ENCODE data around the gene PIM3.

PIM3 gene

DNA sequence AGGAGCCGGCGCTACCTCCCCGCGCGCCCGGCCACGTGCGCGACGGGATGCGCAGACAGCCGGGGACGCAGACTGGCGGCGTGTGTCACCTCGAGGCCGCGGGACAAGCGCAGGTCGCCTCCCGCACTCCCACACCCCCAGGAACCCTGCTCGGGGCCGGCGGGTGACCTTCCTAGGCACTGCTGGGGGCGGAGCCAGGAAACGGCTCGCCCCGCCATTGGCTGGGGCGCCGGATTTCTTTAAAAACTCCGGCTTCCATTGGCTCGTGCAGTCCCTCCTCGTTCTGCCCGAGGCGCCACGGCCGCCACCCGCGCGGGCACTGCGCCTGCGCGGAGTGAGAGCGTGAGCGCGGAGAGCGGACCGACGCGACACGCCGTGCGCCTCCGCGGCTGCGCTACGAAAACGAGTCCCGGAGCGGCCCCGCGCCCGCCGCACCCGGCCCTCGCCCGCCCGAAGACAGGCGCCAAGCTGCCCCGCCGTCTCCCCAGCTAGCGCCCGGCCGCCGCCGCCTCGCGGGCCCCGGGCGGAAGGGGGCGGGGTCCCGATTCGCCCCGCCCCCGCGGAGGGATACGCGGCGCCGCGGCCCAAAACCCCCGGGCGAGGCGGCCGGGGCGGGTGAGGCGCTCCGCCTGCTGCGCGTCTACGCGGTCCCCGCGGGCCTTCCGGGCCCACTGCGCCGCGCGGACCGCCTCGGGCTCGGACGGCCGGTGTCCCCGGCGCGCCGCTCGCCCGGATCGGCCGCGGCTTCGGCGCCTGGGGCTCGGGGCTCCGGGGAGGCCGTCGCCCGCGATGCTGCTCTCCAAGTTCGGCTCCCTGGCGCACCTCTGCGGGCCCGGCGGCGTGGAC lies at the start of gene PIM3:
PIM3 (plus strand) TSS at position 614 of the 846 bp plus-strand sequence; CDS start at position 790, 176 bp downstream.
- peak; percentile 89 to 92 for DNase-seq (ENCODE audit: low read depth in 2 of 2)

DNA sequence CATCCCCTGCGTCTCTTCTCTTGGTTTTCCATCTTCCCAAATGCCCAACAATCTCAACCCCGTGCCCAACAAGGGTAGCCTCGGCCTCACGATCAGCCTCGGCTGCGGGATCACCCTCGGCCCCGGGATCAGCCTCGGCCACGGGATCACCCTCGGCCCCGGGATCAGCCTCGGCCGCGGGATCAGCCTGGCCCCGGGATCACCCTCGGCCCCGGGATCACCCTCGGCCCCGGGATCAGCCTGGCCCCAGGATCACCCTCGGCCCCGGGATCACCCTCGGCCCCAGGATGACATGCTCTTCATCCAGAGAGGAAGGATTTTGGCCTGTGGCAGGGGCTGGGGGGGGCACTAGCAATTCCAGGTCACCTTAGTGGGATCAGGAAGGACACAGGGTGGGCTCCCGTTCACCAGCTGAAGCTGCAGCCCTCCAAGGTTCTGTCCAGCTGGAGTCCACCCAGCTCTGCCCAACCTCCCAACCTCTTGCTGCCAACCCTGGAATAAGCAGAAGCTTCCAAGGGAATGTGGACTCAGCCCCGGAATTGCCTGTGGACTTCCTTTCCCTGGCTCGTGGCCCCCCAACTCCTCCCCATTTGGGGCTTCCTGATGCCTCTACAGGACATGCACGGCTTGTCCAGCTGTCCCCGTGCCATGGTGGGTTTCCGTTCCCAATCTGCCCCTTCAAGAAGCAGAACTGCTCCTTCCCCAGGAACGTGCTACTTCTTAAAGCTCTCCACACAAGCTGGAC lies 48.5 kb upstream of the PIM3 start:
- DNase-seq (ENCODE audit: low read depth in 2 of 2): no peak

DNA sequence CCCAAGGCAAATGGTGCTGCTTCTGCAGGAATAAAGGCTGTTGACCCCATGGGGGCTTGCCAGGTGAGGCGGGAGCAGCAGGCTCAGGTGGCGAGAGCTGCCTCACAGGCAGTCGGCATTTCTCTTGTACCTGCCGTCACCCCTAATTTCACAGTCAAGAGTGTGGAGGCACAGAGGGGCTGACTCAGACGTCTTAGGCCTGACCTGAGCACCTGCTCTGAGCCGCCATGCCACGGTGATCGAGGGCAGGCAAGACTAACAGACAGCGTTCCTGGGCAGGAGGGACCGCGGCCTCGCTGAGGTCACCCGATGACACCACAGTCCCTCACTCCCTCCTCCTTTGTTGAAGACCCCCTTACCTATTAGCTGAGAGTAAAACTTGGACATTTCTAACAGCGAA lies 47.5 kb upstream of the PIM3 start:
- no peak for DNase-seq (ENCODE audit: low read depth in 2 of 2)

DNA sequence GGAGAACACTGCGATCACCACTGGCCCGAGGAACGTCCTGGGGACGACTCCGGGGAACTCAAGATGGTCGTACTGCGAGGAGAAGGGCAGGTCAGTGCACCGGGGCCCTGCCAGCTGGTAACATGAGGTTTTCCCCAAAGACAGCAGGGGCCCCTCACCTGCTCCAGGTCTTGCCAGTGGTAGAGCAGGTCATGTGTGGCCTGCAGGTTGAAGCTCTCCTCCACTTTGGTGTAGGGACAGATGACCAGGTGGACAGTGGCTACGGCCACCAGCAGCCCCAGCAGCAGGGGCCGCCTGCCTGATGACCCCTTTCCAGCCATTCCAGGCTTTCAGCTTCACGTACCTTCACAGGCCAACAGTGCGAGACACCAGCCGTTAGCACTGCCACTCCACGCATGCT lies 47.1 kb upstream of the PIM3 start:
- no peak for DNase-seq (ENCODE audit: low read depth in 2 of 2)

DNA sequence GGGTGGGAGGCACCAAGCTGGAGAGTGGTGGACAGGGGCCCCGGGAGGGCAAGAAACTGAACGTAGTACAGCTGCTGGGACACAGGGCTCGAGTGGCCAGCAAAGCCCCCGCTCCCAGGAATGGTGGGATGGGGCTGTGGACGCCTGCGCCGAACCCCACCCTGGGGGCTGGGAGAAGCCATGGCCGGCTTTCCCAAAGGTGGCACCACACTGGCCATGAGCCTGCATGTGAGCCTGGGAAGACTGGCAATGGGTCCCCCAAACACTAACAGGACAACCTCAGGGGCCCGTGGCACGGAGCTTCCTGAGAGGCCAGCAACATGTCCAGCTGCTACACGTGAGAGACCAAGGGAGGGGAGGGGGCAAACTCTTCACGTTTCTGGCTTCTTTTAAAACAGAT lies 46.3 kb upstream of the PIM3 start:
- no peak for DNase-seq (ENCODE audit: low read depth in 2 of 2)

DNA sequence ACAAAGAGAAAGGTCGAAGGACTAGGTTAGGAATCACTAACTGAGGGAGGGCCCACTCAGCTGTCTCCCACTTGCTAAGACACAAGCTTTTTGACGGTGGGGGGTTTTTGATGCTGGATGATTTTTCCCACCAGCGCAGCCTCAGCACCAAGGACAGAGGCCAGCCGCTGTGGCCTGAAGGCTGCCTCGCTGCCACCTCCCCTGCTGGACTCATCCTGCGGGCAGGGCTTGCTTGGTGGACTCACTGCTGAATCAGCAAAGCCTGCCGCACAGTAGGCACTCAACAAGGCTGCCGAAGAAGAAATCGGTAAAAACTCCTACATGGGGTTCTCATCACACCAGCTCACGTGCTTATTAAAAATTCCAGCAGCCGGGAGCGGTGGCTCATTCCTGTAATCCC lies 45.0 kb upstream of the PIM3 start:
- no peak for DNase-seq (ENCODE audit: low read depth in 2 of 2)

DNA sequence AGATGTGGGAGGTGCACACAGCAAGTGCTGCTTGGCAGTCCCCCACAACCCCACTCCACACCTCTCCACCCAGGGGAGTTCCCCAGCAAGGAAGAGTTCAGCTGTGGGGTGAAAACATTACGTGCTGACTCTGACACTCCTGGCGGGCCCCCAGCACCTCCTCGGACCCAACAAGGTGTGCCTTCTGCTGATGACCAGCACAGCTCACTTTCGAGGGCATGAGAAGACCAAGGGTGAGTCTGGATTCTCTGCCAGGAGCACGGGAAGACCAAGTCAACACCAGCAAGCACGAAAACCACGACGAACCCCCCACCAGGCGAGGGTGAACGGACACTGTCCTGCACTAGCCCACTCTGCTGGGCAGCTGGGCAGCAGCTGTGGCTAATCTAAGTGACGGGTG lies 43.7 kb upstream of the PIM3 start:
- DNase-seq (ENCODE audit: low read depth in 2 of 2): no peak

DNA sequence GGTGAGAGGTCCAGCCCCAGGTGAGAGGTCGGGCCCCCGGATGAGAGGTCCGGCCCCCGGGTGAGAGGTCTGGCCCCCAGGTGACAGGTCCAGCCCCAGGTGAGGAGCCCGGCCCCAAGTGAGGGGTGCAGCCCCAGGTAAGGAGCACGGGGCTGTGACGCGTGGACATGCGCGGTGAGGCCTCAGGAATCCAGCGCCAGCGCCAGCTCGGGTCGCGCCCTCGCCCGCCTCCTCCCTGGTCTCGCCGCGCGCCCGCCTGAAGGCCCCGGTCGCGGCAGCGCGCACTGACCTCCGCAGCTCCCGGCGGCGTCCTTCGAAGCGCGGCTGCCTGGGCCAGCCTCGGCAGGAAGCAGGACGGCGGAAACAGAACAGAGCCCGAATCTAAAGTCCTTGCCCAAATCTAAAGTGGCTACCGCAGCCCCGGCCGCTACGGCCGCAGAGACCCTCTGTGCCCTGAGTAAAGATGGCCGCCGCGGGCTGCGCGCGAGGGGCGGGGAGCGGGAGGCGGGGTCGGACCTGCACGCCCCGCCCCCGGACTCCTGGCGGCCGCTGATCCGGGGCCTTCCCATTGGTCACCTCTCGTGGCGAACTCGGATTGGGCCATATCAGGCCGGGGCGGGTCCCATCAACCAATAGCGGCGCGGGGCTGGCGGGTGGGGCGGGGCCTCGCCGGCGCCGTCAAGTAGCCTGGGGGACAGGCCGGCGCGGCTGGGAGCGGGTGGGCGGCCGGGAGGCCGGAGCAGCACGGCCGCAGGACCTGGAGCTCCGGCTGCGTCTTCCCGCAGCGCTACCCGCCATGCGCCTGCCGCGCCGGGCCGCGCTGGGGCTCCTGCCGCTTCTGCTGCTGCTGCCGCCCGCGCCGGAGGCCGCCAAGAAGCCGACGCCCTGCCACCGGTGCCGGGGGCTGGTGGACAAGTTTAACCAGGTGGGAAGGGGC lies 42.3 kb upstream of the PIM3 start, which contains the start of the genes ALG12 and CRELD2:
ALG12 (minus strand) TSS at position 465 of the 937 bp plus-strand sequence. CDS start 4,673 bp downstream, outside the sequence.
CRELD2 (plus strand) TSS at position 661 of the 937 bp plus-strand sequence; CDS start at position 797, 136 bp downstream.
- DNase-seq (ENCODE audit: low read depth in 2 of 2): peak; percentile 93 to 95

DNA sequence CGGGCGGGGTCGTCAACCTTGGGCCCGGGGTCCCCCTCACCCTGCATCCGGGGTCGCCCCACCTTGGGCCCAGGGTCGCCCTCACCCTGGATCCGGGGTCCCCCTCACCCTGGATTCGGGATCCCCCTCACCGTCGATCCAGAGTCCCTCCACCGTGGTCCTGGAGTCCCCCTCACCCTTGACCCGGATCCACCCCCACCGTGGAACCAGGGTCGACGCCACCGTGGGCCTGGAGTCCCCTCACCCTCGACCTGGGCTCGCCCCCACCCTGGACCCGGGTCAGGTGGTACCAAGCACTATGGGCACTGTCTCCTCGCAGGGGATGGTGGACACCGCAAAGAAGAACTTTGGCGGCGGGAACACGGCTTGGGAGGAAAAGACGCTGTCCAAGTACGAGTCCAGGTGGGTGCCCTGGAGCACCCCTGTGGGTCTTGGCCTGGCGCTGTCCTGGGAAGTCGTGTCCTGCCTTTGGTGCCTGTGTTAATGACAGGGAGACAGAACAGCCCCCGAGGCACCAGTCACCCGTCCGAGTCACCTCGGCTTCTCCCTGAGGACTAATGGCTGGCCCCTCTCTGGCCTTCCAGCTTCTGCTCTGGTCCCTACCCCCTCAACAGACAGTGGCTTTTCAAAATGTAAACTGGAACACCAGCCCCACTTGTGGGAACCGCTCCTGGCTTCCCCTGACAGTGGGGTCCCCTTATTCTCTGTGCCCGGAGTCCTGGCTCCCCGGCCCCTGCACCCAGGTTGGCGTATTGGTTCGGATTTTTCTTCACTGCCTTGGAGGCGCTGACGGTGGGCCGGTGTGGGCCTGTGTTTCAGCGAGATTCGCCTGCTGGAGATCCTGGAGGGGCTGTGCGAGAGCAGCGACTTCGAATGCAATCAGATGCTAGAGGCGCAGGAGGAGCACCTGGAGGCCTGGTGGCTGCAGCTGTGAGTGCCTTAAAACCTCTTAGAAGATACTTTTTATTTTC lies 41.4 kb upstream of the PIM3 start:
- no peak for DNase-seq (ENCODE audit: low read depth in 2 of 2)

DNA sequence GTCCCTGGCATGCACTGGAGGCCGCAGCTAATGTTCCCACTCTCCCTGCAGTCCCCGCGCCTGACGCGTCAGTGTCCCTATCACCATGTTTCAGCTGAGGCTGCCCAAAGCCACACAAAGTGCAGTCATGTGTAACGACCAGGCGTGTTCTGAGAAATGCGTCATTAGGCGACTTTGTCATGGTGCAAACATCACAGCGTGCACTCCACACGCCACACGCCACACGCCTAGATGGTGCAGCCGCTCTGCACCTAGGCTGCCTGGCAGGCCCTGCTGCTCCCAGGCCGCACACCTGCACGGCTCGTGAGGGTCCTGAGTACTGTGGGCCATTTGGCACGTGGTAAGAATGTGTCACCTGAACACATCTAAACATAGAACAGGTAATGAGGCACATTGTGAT lies 39.7 kb upstream of the PIM3 start:
- no peak for DNase-seq (ENCODE audit: low read depth in 2 of 2)

DNA sequence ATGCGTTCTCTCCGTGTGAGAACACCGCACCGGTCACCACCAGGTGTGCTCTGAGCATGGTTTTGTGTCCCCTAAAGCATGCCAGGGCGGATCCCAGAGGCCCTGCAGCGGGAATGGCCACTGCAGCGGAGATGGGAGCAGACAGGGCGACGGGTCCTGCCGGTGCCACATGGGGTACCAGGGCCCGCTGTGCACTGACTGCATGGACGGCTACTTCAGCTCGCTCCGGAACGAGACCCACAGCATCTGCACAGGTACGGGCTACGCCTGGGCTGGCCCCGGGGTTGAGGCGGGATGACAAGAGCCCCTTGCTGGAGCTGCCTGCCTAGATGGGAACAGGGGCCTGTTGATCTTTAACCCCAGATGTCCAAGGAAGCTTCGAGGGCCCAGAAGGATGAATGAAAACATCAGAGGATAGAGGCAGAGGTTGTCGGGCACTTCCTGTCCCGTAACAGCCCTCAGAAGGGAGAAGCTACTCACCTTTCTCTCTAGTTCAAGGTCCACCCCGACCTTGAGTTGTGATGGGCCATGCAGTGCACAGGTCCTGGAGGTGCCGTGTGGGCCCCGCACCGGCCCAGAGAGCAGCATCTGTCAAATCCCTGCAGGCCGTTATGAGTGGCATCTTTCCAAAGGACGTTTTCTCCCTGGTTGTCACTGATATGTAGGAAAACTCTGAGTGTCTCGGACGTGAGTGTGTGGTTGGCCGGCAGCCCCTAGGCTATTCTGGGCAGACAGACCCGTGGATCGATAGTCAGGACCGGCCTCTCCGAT lies 38.9 kb upstream of the PIM3 start:
- DNase-seq (ENCODE audit: low read depth in 2 of 2): no peak

DNA sequence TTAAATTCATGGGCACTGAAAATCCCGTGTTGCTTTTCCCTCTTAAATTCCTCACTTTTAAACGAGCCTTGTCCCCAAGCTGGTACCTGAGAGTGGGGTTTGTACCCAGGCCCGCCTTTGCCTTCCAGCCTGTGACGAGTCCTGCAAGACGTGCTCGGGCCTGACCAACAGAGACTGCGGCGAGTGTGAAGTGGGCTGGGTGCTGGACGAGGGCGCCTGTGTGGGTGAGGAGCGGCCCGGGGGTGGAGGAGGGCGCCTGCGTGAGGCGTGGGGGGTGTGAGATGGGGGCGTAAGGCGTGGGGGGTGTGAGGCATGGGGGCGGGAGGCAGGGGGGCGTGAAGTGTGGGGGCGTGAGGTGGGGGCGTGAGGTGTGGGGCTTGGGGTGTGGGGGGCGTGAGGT lies 38.1 kb upstream of the PIM3 start:
- no peak for DNase-seq (ENCODE audit: low read depth in 2 of 2)

DNA sequence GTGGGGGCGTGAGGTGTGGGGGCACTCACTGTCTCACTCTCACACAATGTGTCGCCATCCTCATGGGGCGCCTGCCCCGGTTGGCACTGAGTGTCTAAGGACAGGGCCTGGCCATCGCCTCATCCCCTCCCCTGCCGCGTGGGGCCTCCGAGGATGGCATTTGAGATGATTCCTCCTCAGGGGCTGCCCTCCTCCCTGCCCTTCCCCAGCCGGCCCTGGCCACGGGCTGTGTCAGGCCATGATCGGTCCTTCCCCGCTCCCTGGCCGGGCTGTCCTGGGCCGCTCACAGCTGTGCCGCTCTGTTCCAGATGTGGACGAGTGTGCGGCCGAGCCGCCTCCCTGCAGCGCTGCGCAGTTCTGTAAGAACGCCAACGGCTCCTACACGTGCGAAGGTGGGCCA lies 37.6 kb upstream of the PIM3 start:
- no peak for DNase-seq (ENCODE audit: low read depth in 2 of 2)

DNA sequence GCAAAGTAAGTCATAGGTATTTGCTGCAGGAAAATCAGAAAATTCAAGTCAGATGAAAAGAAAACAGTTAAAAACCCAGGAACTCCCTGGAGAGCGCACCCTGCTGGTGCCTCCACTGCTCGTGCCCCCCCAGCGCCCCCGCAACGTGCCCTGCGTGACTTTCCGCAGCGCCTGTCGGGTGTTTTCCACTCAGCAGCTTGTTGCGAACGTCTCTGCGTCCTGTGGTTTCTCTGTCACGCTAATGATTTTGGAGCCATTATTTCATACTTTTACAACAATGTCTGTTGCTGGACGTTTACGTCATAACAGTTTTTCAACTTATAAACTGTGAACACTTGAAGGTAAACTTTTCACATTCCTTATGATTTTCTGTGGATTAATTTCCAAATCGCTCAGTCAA lies 37.1 kb upstream of the PIM3 start:
- DNase-seq (ENCODE audit: low read depth in 2 of 2): no peak

DNA sequence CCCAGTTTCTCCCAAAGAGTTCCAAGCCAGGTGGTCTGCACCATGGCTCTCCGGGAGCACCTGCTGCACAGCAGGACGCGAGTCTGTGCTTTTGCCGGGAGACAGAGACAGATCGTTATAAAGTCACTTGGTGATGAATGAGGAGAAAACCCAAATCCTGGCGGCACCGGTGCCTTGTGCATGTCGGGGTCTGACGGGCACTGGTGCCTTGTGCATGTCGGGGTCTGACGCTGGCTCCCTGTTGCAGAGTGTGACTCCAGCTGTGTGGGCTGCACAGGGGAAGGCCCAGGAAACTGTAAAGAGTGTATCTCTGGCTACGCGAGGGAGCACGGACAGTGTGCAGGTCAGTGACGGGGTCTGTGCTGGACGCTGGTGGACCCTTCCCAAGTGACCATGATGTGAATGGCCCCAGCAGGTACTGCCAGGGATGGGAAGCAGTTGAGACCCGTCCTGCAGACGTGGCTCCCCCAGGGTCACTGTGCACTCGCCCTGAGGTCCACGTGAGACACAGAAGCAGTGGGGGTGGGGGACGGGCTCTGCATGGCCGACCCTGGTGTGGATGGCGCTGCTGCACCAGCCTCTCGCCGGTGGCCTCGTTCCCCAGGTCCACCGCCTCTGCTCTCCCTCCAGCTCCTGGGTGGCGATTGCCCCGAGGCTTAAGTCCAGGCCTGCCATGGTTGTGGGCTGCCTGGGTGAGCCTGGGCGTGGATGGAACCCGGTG lies 36.3 kb upstream of the PIM3 start:
- DNase-seq (ENCODE audit: low read depth in 2 of 2): no peak

DNA sequence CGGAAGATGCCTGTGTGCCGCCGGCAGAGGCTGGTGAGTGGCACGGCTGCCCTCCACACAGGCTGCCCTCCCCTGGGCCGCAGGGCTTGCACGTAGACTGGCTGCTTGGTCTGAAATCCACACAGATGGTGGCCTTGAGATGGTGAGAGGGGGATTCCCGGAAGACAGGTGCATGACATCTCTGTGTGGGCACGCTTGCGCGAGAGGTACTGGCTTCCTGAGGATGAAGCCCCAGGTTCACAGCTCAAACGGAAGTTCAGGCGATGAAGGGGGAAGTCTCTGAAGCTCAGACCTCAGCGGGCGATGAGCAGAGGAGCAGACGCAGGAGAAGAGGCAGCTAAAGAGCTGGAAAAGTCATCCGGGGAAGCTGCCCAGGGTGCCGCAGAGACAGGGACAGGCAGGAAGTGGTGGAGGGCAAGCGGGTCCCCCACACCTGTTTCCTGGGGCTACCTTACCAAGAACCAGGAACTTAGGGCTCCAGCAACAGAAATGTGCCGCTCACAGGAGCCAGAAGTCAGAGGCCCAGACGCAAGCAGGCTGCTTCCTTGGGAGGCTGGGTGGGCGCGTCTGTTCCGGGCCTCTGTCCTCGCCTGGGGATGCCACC lies 34.9 kb upstream of the PIM3 start:
- peak in 1 of 2 experiments; percentile 40 for DNase-seq (ENCODE audit: low read depth in 2 of 2)

DNA sequence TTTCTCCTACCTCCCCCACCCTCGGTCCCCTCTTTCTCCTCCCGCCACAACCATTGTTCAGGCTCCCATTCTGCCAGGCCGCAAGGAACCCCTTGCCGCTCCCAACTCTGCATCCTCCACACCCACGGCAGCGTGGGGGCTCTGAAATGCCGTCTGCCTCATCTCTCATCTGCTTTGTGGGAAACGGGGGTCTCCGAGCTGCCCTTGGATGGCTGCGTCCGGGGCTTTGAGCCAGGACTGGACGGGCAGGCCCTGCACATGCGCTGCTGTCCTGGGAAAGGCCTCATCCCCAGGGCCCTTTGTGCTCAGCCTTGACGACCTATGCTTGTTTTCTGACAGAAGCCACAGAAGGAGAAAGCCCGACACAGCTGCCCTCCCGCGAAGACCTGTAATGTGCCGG lies 33.7 kb upstream of the PIM3 start:
- no peak for DNase-seq (ENCODE audit: low read depth in 2 of 2)

DNA sequence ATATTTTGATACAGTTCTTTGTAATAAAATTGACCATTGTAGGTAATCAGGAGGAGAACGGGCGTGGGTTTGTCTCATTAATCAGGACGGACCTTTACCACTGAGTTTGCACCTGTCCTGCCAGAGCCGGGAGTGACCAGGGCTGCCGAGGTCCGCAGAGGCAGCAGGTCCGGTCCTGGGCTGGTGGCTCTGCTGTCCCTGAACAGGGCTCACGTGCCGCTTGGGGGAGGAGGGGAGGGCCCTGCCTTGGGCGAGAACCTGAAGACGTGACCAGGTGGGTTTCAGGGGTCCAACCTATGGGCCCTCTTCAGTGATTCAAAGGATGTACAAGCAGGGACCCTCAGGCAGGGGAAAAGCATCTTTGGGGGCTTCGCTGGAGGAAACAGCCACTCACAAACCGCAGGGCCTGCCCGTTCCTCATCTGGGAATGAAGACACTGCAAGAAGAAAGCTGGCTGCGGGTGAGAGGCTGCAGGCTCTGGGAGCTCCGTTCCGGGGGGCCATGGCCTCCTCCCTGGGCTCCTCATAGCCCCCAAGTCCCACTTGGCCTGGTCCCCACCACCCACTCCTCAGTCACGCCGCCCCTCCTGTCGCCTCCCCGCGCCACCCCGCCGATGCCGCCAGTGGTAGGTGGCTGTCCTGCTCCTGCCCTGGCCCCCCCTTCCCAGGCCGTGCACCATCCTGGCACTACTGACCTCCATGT lies 32.9 kb upstream of the PIM3 start:
- no peak for DNase-seq (ENCODE audit: low read depth in 2 of 2)

Data from stimulated activated CD4-positive, alpha-beta T cell treated with anti-CD3 and anti-CD28 coated beads, Interleukin-12 subunit alpha, Interleukin-12 subunit beta, amount 100 ng/mL, for 24 hours (primary cell).